ENCODE measurements around the gene DGKG. TPM values are rescaled to one million over a fixed set of nuclear protein-coding genes. Genes with fewer than 3 reads are reported as not detected.

DGKG gene
- total and polyA plus RNA-seq, 2 donors (not counting 1 experiment from before 2014, with no cell fraction given): 0.67 to 10.9 TPM

GRCh38 chr3:186182850-186183249, 179.2 kb downstream of the DGKG start:
- POLR2A ChIA-PET: interaction anchor here (0.6 kb wide), 1 partner anchor 136 kb away, joined by 3 read pairs; no protein-coding TSS in a partner anchor
- 96% methylated on average over 4 of the region's 6 CpGs for WGBS (ENCODE audit: insufficient coverage)
- H2AFZ ChIP-seq (ENCODE audit: insufficient read depth, low read depth, low read length, poor library complexity, severe bottlenecking): no peak overlapping the region

GRCh38 chr3:186181901-186182300, 180.1 kb downstream of the DGKG start:
- DNase-seq (no peak), ATAC-seq (ENCODE audit: low read depth) (no peak)
- peaks cover 16% of the 10 kb centered on the region for H3K4me1 Mint-ChIP-seq
- Histone ChIP-seq H3K4me3 (ENCODE audit: control extremely low read depth in 1 of 5, extremely low read depth in 1 of 5, insufficient read depth in 1 of 5, low read depth in 2 of 5, low read length in 4 of 5) (no peak overlapping the region), H2AFZ (ENCODE audit: insufficient read depth, low read depth, low read length, poor library complexity, severe bottlenecking) (no peak overlapping the region), H3K27me3 (replicated peaks in 1 of 4; ENCODE audit: control extremely low read depth in 1 of 4, control insufficient read depth in 3 of 4, insufficient read depth in 4 of 4, low read length in 3 of 4) (no peaks in the 10 kb centered on the region), H3K79me2 (ENCODE audit: control insufficient read depth, insufficient read depth, low read length) (no peaks in the 10 kb centered on the region), H3K27ac (ENCODE audit: low read length in 2 of 2) (no peak overlapping the region), H3K9me3 (ENCODE audit: control extremely low read depth in 1 of 3, control insufficient read depth in 2 of 3, insufficient read depth in 1 of 3, low read length in 2 of 3) (no peaks in the 10 kb centered on the region), H3K4me1 (ENCODE audit: control insufficient read depth in 2 of 2, insufficient read depth in 2 of 2, low read length in 2 of 2) (peaks cover 16 to 20% of the 10 kb centered on the region in 2 donors), H4K20me1 (ENCODE audit: control insufficient read depth, insufficient read depth, low read length, poor library complexity, severe bottlenecking) (no peaks in the 10 kb centered on the region), H3K9ac (ENCODE audit: low read length) (no peak overlapping the region), H3K36me3 (replicated peaks in 1 of 2; ENCODE audit: control extremely low read depth in 1 of 2, control insufficient read depth in 1 of 2, extremely low read depth in 1 of 2, insufficient read depth in 2 of 2, low read length in 1 of 2) (no peaks in the 10 kb centered on the region), H3K4me2 (replicated peaks; ENCODE audit: low read depth, low read length, poor library complexity, severe bottlenecking) (no peak overlapping the region)
- intact Hi-C loops (cut with micrococcal nuclease): no loop called here
- no peaks in the 10 kb centered on the region for H3K27me3 Mint-ChIP-seq
- H3K4me3 Mint-ChIP-seq: no peak overlapping the region
- no peak overlapping the region for H3K27ac Mint-ChIP-seq
- H3K9me3 Mint-ChIP-seq (ENCODE audit: insufficient read depth): no peaks in the 10 kb centered on the region
- CTCF ChIA-PET: no interaction called here
- TF ChIP-seq CTCF (IDR thresholded peaks at IDR 0.05): no peak
- TF ChIP-seq EZH2 (IDR thresholded peaks at IDR 0.05; ENCODE audit: borderline replicate concordance, insufficient read depth, low read depth, low read length, poor library complexity, severe bottlenecking): no peak
- 89% methylated on average over 1 of the region's 2 CpGs for WGBS (ENCODE audit: insufficient coverage)
- POLR2A ChIA-PET: no interaction called here

More at GRCh38 chr3:186182850-186183249, 179.2 kb downstream of the DGKG start:
- no peaks in the 10 kb centered on the region for H3K27me3 Mint-ChIP-seq
- CTCF ChIA-PET: no interaction called here
- H3K79me2 ChIP-seq (ENCODE audit: control insufficient read depth, insufficient read depth, low read length): no peaks in the 10 kb centered on the region
- no peak overlapping the region for H3K27ac ChIP-seq (ENCODE audit: low read length in 2 of 2)
- ATAC-seq (ENCODE audit: low read depth) (no peak), DNase-seq (no peak)
- peaks cover 16 to 20% of the 10 kb centered on the region in 2 donors for H3K4me1 ChIP-seq (ENCODE audit: control insufficient read depth in 2 of 2, insufficient read depth in 2 of 2, low read length in 2 of 2)
- intact Hi-C loops (cut with micrococcal nuclease): no loop called here
- no peaks in the 10 kb centered on the region for H4K20me1 ChIP-seq (ENCODE audit: control insufficient read depth, insufficient read depth, low read length, poor library complexity, severe bottlenecking)
- H3K4me3 Mint-ChIP-seq: no peak overlapping the region
- H3K36me3 ChIP-seq (replicated peaks in 1 of 2; ENCODE audit: control extremely low read depth in 1 of 2, control insufficient read depth in 1 of 2, extremely low read depth in 1 of 2, insufficient read depth in 2 of 2, low read length in 1 of 2): no peaks in the 10 kb centered on the region
- no peak overlapping the region for H3K4me2 ChIP-seq (replicated peaks; ENCODE audit: low read depth, low read length, poor library complexity, severe bottlenecking)
- no peaks in the 10 kb centered on the region for H3K9me3 ChIP-seq (ENCODE audit: control extremely low read depth in 1 of 3, control insufficient read depth in 2 of 3, insufficient read depth in 1 of 3, low read length in 2 of 3)
- no peak overlapping the region for H3K9ac ChIP-seq (ENCODE audit: low read length)
- H3K4me1 Mint-ChIP-seq: peaks cover 16% of the 10 kb centered on the region
- H3K9me3 Mint-ChIP-seq (ENCODE audit: insufficient read depth): no peaks in the 10 kb centered on the region
- TF ChIP-seq CTCF (IDR thresholded peaks at IDR 0.05): no peak
- TF ChIP-seq EZH2 (IDR thresholded peaks at IDR 0.05; ENCODE audit: borderline replicate concordance, insufficient read depth, low read depth, low read length, poor library complexity, severe bottlenecking): no peak
- no peak overlapping the region for H3K4me3 ChIP-seq (ENCODE audit: control extremely low read depth in 1 of 5, extremely low read depth in 1 of 5, insufficient read depth in 1 of 5, low read depth in 2 of 5, low read length in 4 of 5)
- no peak overlapping the region for H3K27ac Mint-ChIP-seq
- H3K27me3 ChIP-seq (replicated peaks in 1 of 4; ENCODE audit: control extremely low read depth in 1 of 4, control insufficient read depth in 3 of 4, insufficient read depth in 4 of 4, low read length in 3 of 4): no peaks in the 10 kb centered on the region

Data from B cell (primary cell).